ENCODE data around the gene TRPM4. TPM values are rescaled to one million over a fixed set of nuclear protein-coding genes. Genes with fewer than 3 reads are reported as not detected.
A peak's percentile ranks its signal among the peaks of the same experiment; 100 is the strongest.
"Not testable (repeated sequence)": the region's sequence is repeated elsewhere in the genome, so short reads cannot be mapped to it uniquely, and the experiment has no call there.

The TRPM4 gene
- polyA plus RNA-seq, 3 donors = 19.8 to 25.4 (median 20.0) TPM

GRCh38 chr19:49150106-49150943 lies 7.3 kb upstream of the TRPM4 start:
- DNase-seq (ENCODE audit: low read depth in 3 of 3, low spot score in 2 of 3) = peak in 2 of 3 donors; percentile 84 to 88

- no peak for DNase-seq (ENCODE audit: low read depth in 3 of 3, low spot score in 2 of 3)
These were observed 6.7 kb upstream of the TRPM4 start for GRCh38 chr19:49150944-49151243.

GRCh38 chr19:49151267-49152118 lies 6.1 kb upstream of the TRPM4 start:
- DNase-seq (ENCODE audit: low read depth in 3 of 3, low spot score in 2 of 3) = no peak

- DNase-seq (ENCODE audit: low read depth in 3 of 3, low spot score in 2 of 3) = no peak
These were observed 5.5 kb upstream of the TRPM4 start for GRCh38 chr19:49152119-49152550.

- no peak for DNase-seq (ENCODE audit: low read depth in 3 of 3, low spot score in 2 of 3)
These were observed 4.3 kb upstream of the TRPM4 start for GRCh38 chr19:49153167-49153809.

GRCh38 chr19:49154279-49154678 lies 3.3 kb upstream of the TRPM4 start:
- DNase-seq (ENCODE audit: low read depth in 3 of 3, low spot score in 2 of 3) = no peak

- no peak for DNase-seq (ENCODE audit: low read depth in 3 of 3, low spot score in 2 of 3)
These were observed 2.4 kb upstream of the TRPM4 start, which contains the start of gene HRC for GRCh38 chr19:49155005-49155819. Gene HRC (minus strand): TSS chr19:49155396. CDS start chr19:49155237, 159 bp downstream.

- DNase-seq (ENCODE audit: low read depth in 3 of 3, low spot score in 2 of 3) = no peak
These were observed 1.7 kb upstream of the TRPM4 start for GRCh38 chr19:49155820-49156346.

- no peak for DNase-seq (ENCODE audit: low read depth in 3 of 3, low spot score in 2 of 3)
These were observed 3.0 kb downstream of the TRPM4 start for GRCh38 chr19:49160450-49161189.

- no peak for DNase-seq (ENCODE audit: low read depth in 3 of 3, low spot score in 2 of 3)
These were observed 4.4 kb downstream of the TRPM4 start for GRCh38 chr19:49161987-49162386.

- DNase-seq (ENCODE audit: low read depth in 3 of 3, low spot score in 2 of 3) = no peak
These were observed 7.6 kb downstream of the TRPM4 start for GRCh38 chr19:49165111-49165750.

- no peak for DNase-seq (ENCODE audit: low read depth in 3 of 3, low spot score in 2 of 3)
These were observed 8.3 kb downstream of the TRPM4 start for GRCh38 chr19:49165865-49166301.

GRCh38 chr19:49167857-49168409 lies 10.3 kb downstream of the TRPM4 start:
- DNase-seq (ENCODE audit: low read depth in 3 of 3, low spot score in 2 of 3) = no peak

- no peak for DNase-seq (ENCODE audit: low read depth in 3 of 3, low spot score in 2 of 3)
These were observed 10.8 kb downstream of the TRPM4 start for GRCh38 chr19:49168421-49168820.

GRCh38 chr19:49173198-49173597 lies 15.6 kb downstream of the TRPM4 start:
- DNase-seq (ENCODE audit: low read depth in 3 of 3, low spot score in 2 of 3) = no peak

- no peak for DNase-seq (ENCODE audit: low read depth in 3 of 3, low spot score in 2 of 3)
These were observed 23.1 kb downstream of the TRPM4 start for GRCh38 chr19:49180659-49181058.

- not testable (repeated sequence) for DNase-seq (ENCODE audit: low read depth in 3 of 3, low spot score in 2 of 3)
These were observed 24.6 kb downstream of the TRPM4 start for GRCh38 chr19:49182010-49182847.

All from right renal cortex interstitium (tissue), 3 donors.